ENCODE data around the gene IL1RN. TPM values are rescaled to one million over a fixed set of nuclear protein-coding genes. Genes with fewer than 3 reads are reported as not detected.

IL1RN gene, protein sequence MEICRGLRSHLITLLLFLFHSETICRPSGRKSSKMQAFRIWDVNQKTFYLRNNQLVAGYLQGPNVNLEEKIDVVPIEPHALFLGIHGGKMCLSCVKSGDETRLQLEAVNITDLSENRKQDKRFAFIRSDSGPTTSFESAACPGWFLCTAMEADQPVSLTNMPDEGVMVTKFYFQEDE
- total RNA-seq = 0.29 and 1.1 TPM in 2 replicates

- TF ChIP-seq, protein P1, sequence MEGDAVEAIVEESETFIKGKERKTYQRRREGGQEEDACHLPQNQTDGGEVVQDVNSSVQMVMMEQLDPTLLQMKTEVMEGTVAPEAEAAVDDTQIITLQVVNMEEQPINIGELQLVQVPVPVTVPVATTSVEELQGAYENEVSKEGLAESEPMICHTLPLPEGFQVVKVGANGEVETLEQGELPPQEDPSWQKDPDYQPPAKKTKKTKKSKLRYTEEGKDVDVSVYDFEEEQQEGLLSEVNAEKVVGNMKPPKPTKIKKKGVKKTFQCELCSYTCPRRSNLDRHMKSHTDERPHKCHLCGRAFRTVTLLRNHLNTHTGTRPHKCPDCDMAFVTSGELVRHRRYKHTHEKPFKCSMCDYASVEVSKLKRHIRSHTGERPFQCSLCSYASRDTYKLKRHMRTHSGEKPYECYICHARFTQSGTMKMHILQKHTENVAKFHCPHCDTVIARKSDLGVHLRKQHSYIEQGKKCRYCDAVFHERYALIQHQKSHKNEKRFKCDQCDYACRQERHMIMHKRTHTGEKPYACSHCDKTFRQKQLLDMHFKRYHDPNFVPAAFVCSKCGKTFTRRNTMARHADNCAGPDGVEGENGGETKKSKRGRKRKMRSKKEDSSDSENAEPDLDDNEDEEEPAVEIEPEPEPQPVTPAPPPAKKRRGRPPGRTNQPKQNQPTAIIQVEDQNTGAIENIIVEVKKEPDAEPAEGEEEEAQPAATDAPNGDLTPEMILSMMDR (conservative IDR thresholded peaks at IDR 0.05; ENCODE audit: low read depth, low read length) = no peak
- no peak for DNase-seq (ENCODE audit: low read depth)
- H3K4me3 ChIP-seq (ENCODE audit: low read depth, low read length) = no peak within 1 kb of the TSS
Observed at GRCh38 chr2:113126845-113127645, at the start of gene IL1RN. Gene IL1RN (plus strand): TSS chr2:113127598. CDS start chr2:113127625, 27 bp downstream.

DNA sequence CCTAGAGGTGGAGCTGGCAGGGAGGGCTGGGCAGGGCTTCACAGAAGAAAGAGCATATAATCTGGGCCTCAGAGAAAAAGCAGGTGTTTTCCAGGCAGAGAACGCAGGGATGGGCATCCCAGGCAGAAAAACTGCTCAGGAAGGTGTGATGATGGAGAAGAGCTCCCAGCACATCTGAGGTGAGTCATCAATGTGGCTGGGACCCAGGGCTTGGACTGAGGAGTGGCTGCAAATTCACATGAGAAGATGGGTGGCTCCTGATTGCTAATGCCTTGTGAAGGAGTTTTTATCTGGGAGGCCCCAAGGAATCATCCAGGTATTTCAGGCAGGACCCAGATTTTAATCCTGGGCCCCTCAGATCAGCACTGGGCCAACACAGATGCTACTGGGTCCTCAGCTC lies 49.5 kb upstream of the IL1RN start:
- TF ChIP-seq, protein P1 (conservative IDR thresholded peaks at IDR 0.05; ENCODE audit: low read depth, low read length) = no peak
- H3K4me3 ChIP-seq (ENCODE audit: low read depth, low read length) = no peak overlapping the region
- no peak for DNase-seq (ENCODE audit: low read depth)

GRCh38 chr2:113078350-113078839 lies 49.0 kb upstream of the IL1RN start:
- H3K4me3 ChIP-seq (ENCODE audit: low read depth, low read length) = no peak overlapping the region
- TF ChIP-seq, protein P1 (conservative IDR thresholded peaks at IDR 0.05; ENCODE audit: low read depth, low read length) = no peak
- DNase-seq (ENCODE audit: low read depth) = peak; percentile 22

- H3K4me3 ChIP-seq (ENCODE audit: low read depth, low read length) = no peak overlapping the region
Observed at GRCh38 chr2:113079131-113079530, 48.3 kb upstream of the IL1RN start.

DNA sequence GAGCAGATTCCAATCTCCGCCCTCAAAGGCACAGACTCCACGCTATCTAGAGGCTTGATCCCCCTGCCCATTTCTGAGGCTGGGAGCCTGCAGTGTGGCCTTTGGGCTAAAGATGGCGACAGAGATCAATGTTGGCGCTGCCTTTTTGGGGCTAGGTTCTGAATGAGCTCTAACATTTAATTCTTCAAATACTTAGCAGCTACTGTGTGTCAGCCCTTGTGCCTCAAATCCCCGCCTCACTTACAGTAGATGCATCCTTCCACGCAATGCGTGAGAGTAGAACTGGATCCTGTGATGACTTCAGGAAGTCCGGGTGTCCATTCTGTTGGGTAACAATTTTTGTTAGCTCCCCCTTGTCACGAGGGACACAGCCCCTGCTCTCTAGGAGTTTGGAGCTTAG lies 47.3 kb upstream of the IL1RN start:
- H3K4me3 ChIP-seq (ENCODE audit: low read depth, low read length) = no peak overlapping the region
- no peak for DNase-seq (ENCODE audit: low read depth)
- TF ChIP-seq, protein P1 (conservative IDR thresholded peaks at IDR 0.05; ENCODE audit: low read depth, low read length) = peak; percentile 85

More at GRCh38 chr2:113079131-113079530, 48.3 kb upstream of the IL1RN start:
- TF ChIP-seq, protein P1 (conservative IDR thresholded peaks at IDR 0.05; ENCODE audit: low read depth, low read length) = no peak
- DNase-seq (ENCODE audit: low read depth) = no peak

DNA sequence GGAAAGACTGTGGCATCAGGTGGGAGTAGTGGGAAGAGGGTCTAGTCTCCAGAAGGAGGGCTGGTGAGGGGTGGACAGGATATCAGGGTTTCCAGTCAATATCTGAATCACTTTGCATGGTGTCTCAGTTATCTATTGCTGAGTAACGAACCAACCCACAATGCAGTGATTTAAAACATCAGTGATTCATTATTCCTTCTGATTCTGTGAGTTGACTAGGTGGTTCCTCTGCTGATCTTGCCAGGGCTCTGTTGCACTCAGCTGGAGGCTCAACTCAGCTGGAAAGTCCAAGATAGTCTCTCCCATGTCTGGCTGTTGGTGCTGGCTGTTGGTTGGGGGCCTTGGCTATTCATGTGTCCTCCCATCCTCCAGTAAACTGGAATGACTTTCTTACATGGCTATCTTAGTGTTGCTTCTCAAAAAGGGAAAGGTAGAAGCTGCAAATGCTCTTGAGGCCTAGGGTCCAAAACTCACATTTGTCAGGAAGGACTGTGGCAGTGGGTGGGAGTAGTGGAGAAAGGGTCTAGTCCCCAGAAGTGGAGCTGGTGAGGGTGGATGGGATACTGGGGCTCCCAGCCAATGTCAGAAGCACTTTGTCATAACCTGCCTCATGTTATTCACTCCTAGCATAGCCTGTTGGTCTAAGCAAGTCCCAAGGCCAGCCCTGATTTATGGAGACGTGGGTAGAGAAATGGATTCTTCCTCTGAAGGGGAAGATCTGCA lies 45.7 kb upstream of the IL1RN start:
- no peak overlapping the region for H3K4me3 ChIP-seq (ENCODE audit: low read depth, low read length)
- no peak for DNase-seq (ENCODE audit: low read depth)
- TF ChIP-seq, protein P1 (conservative IDR thresholded peaks at IDR 0.05; ENCODE audit: low read depth, low read length) = no peak

All from epithelial cell of proximal tubule (primary cell).